CD8-positive, alpha-beta memory T cell (primary cell): ENCODE data around the gene XPO4. TPM values are rescaled to one million over a fixed set of nuclear protein-coding genes. Genes with fewer than 3 reads are reported as not detected.
"Not testable (repeated sequence)": the region's sequence is repeated elsewhere in the genome, so short reads cannot be mapped to it uniquely, and the experiment has no call there.

ENCODE experiments used
- CTCF ChIA-PET: fragments of 350-600 bp; sonication (Branson Sonifier 250); formaldehyde crosslinking; loops from one replicate; lab custom pipeline; 2021; ENCODE audit warnings: antibody characterized with exemption; lab: Charles Lee
- POLR2A ChIA-PET: fragments of 350-600 bp; sonication (Branson Sonifier 250); formaldehyde crosslinking; loops from one replicate; lab custom pipeline; 2021; ENCODE audit warnings: antibody characterized with exemption; lab: Charles Lee
- DNase-seq, 5 donors: peaks; one replicate each; pipeline versions ENCODE4 v3.0.0 to v3.0.0-alpha.2; 2020 to 2022; ENCODE audit warnings: mixed read lengths in 1 of 5
- H3K27ac ChIP-seq: one replicate; pipeline ENCODE4 v1.7.0; 2013; ENCODE audit warnings: low read depth, mild to moderate bottlenecking, low read length, moderate library complexity
- H3K27me3 ChIP-seq: 2 replicates; pipeline ENCODE4 v1.7.0; 2013; ENCODE audit warnings: low read length, mild to moderate bottlenecking; ENCODE audit not compliant: insufficient read depth, poor library complexity, severe bottlenecking
- H3K36me3 ChIP-seq: 2 replicates; pipeline ENCODE4 v1.7.0; 2013; ENCODE audit warnings: mild to moderate bottlenecking, low read length, moderate library complexity; ENCODE audit not compliant: insufficient read depth
- H3K4me1 ChIP-seq: 2 replicates; pipeline ENCODE4 v1.7.0; 2013; ENCODE audit warnings: mild to moderate bottlenecking, low read length, moderate library complexity; ENCODE audit not compliant: insufficient read depth
- H3K4me3 ChIP-seq: 2 replicates; pipeline ENCODE4 v1.7.0; 2013; ENCODE audit warnings: mild to moderate bottlenecking, low read length
- H3K9me3 ChIP-seq: 2 replicates; pipeline ENCODE4 v1.7.0; 2013; ENCODE audit warnings: mild to moderate bottlenecking, low read length
- H3K27ac Mint-ChIP-seq, 8 donors: one replicate each; pipeline ENCODE4 v1.8.0; 2020 to 2021; ENCODE audit warnings: mixed read lengths in 8 of 8, mild to moderate bottlenecking in 6 of 8, inconsistent platforms in 3 of 8, moderate library complexity in 3 of 8
- H3K27me3 Mint-ChIP-seq, 2 donors: one replicate each; pipeline ENCODE4 v1.8.0; 2020 to 2021; ENCODE audit warnings: mixed read lengths in 2 of 2, mild to moderate bottlenecking in 1 of 2, moderate library complexity in 1 of 2
- H3K36me3 Mint-ChIP-seq, 3 donors: one replicate each; pipeline ENCODE4 v1.8.0; 2020 to 2021; ENCODE audit warnings: mixed read lengths in 3 of 3, inconsistent platforms in 1 of 3, mild to moderate bottlenecking in 1 of 3
- H3K4me1 Mint-ChIP-seq, 3 donors: one replicate each; pipeline ENCODE4 v1.8.0; 2020 to 2021; ENCODE audit warnings: mixed read lengths in 3 of 3, inconsistent platforms in 1 of 3, mild to moderate bottlenecking in 1 of 3
- H3K4me3 Mint-ChIP-seq, 7 donors: one replicate each; pipeline ENCODE4 v1.8.0; 2020 to 2021; ENCODE audit warnings: mixed read lengths in 7 of 7, mild to moderate bottlenecking in 6 of 7, moderate library complexity in 4 of 7, inconsistent platforms in 2 of 7
- H3K9me3 Mint-ChIP-seq, 5 donors: one replicate each; pipeline ENCODE4 v1.8.0; 2020 to 2022; ENCODE audit warnings: mixed read lengths in 5 of 5, mild to moderate bottlenecking in 3 of 5, moderate library complexity in 2 of 5, inconsistent platforms in 1 of 5
- polyA plus RNA-seq: library from polyadenylated mRNA; unstranded; fragments of 300-500 nt; fragmentation: Illumina TruSeq; gene quantifications from one replicate; pipeline ENCODE4 v1.2.3, GENCODE V29; 2021
- total RNA-seq, 2 experiments: library from RNA; stranded (reverse); gene quantifications; one replicate each; pipeline ENCODE4 v1.2.3, GENCODE V29; 2021

Gene XPO4
- total and polyA plus RNA-seq, 3 experiments from 2014 or later, result 6.9 to 30.4 (median 30.3) TPM

DNA sequence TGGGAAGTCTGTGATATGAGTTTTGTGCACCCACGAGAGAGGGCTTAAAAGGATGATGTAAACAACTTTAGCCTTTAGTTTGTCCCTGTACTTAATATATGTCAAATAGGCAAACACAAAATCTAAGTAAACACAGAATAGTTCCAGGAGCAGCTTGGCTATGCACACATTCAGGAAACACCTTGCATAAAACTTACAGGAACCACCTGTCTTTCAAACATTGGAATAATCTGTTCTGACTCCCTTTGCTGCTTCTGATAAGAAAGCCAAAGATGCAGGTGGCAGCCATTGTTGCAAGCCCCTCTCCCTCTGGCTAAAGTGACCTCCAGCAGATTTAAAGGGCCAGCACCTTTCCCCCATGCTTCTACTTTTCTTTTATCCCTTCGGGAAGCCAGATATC lies 133.5 kb downstream of the XPO4 start:
- POLR2A ChIA-PET, result no interaction called here
- CTCF ChIA-PET, result interaction anchor here (1.7 kb wide), 1 partner anchor 65 kb away, joined by 6 read pairs; the partner anchor contains the start of gene IL17D
- peaks cover 14 to 43% (median 33%) of the 10 kb centered on the region in 3 donors for H3K36me3 Mint-ChIP-seq

DNA sequence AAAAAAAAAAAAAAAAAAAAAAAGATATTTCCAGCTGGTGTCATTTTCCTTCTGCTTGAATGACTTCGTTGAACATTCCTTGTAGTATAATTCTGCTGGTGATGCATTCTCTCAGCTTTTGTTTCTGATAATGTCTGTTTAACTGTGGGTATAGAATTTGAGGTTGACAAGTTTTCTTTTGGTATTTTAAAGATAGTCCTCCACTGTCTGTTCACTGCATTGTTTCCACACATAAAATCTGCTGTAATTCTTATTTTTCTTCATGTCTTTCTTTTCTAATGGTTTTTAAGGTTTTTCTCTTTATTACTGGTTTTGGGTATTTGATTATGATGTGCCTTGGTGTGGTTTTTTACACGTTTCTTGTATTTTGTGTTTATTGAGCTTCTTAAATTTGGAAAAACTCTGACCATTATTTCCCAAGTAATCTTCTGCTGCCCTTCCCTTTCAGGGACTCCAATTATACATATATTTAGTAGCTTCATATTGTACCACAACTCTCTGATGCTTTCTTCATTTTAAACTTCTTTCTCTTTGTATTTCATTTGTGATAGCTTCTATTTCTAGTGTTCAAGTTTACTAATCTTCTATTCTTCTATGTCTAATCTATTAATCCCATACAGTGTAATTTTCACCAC lies 135.1 kb downstream of the XPO4 start:
- peaks cover 7% of the 10 kb centered on the region for H3K4me1 ChIP-seq
- peaks cover 7 to 29% (median 21%) of the 10 kb centered on the region in 5 donors for H3K9me3 Mint-ChIP-seq
- no peak overlapping the region for H3K27ac Mint-ChIP-seq
- H3K27me3 Mint-ChIP-seq, result no peaks in the 10 kb centered on the region
- peaks cover 14 to 35% (median 33%) of the 10 kb centered on the region in 3 donors for H3K36me3 Mint-ChIP-seq
- no peak for DNase-seq
- no peaks in the 10 kb centered on the region for H3K9me3 ChIP-seq
- CTCF ChIA-PET, result interaction anchor here (1.7 kb wide), 1 partner anchor 64 kb away, joined by 6 read pairs; the partner anchor contains the start of gene IL17D
- POLR2A ChIA-PET, result no interaction called here
- no peaks in the 10 kb centered on the region for H3K27me3 ChIP-seq
- no peak overlapping the region for H3K4me3 Mint-ChIP-seq
- no peak overlapping the region for H3K27ac ChIP-seq
- no peaks in the 10 kb centered on the region for H3K36me3 ChIP-seq
- no peak overlapping the region for H3K4me3 ChIP-seq
- peaks cover 6 to 22% (median 20%) of the 10 kb centered on the region in 3 donors for H3K4me1 Mint-ChIP-seq

More for the DNA sequence above, 133.5 kb downstream of the XPO4 start:
- Histone ChIP-seq H3K27ac (no peak overlapping the region), H3K9me3 (no peaks in the 10 kb centered on the region), H3K36me3 (no peaks in the 10 kb centered on the region), H3K4me1 (peaks cover 14% of the 10 kb centered on the region), H3K4me3 (no peak overlapping the region), H3K27me3 (no peaks in the 10 kb centered on the region)
- Mint-ChIP-seq H3K27ac (peak overlapping the region in 1 of 8 donors; percentile 80), H3K9me3 (peaks cover 7 to 29% (median 21%) of the 10 kb centered on the region in 5 donors), H3K27me3 (no peaks in the 10 kb centered on the region), H3K4me3 (no peak overlapping the region), H3K4me1 (peaks cover 18 to 36% (median 32%) of the 10 kb centered on the region in 3 donors)
- no peak for DNase-seq

DNA sequence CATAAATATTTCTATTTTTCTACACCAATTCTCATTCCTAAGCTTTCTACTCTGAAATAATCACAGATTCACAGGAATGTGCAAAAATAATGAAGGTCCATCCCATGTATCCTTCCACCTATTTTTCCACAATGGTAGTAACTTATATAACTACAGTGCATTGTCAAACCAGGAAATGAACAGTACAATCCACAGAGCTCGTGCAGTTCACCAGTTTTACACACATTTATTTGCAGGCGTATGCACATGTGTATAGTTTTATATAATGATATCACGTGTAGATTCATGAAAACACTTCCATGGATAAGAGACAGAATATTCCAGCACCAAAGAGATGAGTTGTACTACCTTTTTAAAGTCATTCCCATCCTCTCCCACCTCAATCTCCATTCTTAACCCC lies 141.7 kb downstream of the XPO4 start:
- no peak for DNase-seq
- ChIA-PET CTCF (no interaction called here), POLR2A (no interaction called here)
- H3K4me1 Mint-ChIP-seq, result no peaks in the 10 kb centered on the region
- no peak overlapping the region for H3K4me3 ChIP-seq
- no peak overlapping the region for H3K4me3 Mint-ChIP-seq
- H3K27ac ChIP-seq, result no peak overlapping the region
- no peaks in the 10 kb centered on the region for H3K9me3 ChIP-seq
- H3K4me1 ChIP-seq, result no peaks in the 10 kb centered on the region
- H3K36me3 Mint-ChIP-seq, result peaks cover 7 to 36% (median 15%) of the 10 kb centered on the region in 3 donors
- H3K27me3 ChIP-seq, result no peaks in the 10 kb centered on the region
- H3K36me3 ChIP-seq, result no peaks in the 10 kb centered on the region
- H3K27ac Mint-ChIP-seq, result no peak overlapping the region
- peaks cover 0 to 17% (median 6%) of the 10 kb centered on the region in 5 donors for H3K9me3 Mint-ChIP-seq
- no peaks in the 10 kb centered on the region for H3K27me3 Mint-ChIP-seq

DNA sequence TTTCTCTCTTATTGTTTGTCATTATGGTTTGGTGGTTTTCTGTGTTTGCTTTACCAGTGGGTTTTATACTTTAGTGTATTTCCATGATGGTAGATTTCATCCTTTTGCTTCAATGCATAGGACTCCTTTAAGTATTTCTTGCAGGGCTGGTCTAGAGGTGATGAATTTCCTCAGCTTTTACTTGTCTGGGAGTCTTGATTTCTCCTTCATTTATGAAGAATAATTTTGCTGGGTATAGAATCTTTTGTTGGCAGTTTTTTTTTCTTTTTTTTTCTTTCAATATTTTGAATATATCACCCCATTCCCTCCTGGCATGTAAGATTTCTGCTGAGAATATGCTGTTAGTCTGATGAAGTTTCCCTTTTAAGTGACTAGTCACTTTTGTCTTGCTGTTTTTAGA lies 148.5 kb downstream of the XPO4 start:
- peaks cover 0 to 4% of the 10 kb centered on the region in 2 donors for H3K27me3 Mint-ChIP-seq
- DNase-seq, result no peak
- Histone ChIP-seq H3K4me1 (no peaks in the 10 kb centered on the region), H3K9me3 (no peaks in the 10 kb centered on the region), H3K4me3 (no peak overlapping the region), H3K36me3 (no peaks in the 10 kb centered on the region), H3K27ac (no peak overlapping the region), H3K27me3 (no peaks in the 10 kb centered on the region)
- ChIA-PET POLR2A (no interaction called here), CTCF (no interaction called here)
- H3K4me1 Mint-ChIP-seq, result no peaks in the 10 kb centered on the region
- H3K9me3 Mint-ChIP-seq, result peaks cover 34 to 70% (median 52%) of the 10 kb centered on the region in 5 donors
- H3K4me3 Mint-ChIP-seq, result no peak overlapping the region
- no peak overlapping the region for H3K27ac Mint-ChIP-seq
- peaks cover 17 to 77% (median 36%) of the 10 kb centered on the region in 3 donors for H3K36me3 Mint-ChIP-seq

DNA sequence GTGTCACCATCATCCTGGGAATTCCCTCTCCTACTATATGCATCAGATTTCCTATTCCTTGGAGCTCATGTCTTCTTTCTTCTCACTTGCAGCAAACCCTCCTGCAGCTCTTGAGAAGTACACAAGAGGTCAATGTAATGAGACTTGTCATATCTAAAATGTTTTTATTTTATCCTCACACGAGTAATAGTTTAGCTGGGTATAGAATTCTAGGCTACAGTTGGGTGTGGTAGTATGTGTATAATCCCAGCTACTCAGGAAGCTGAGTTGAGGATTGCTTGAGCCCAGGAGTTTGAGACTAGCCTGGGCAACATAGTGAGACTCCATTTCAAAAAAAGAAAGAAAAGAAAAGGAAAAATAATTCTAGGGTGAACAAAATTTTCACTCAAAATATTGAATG lies 153.2 kb downstream of the XPO4 start:
- no peak for DNase-seq

GRCh38 chr13:20743830-20744404 lies 158.6 kb downstream of the XPO4 start:
- H3K27ac Mint-ChIP-seq, POLR2A ChIA-PET, H3K27ac ChIP-seq, H3K4me1 ChIP-seq, CTCF ChIA-PET, H3K4me3 Mint-ChIP-seq, H3K4me1 Mint-ChIP-seq, H3K27me3 ChIP-seq, DNase-seq, H3K9me3 ChIP-seq, H3K4me3 ChIP-seq, H3K36me3 ChIP-seq, H3K27me3 Mint-ChIP-seq: not testable (repeated sequence)
- H3K36me3 Mint-ChIP-seq, result peaks cover 4 to 36% (median 6%) of the 10 kb centered on the region in 3 donors
- peaks cover 14 to 29% (median 18%) of the 10 kb centered on the region in 5 donors for H3K9me3 Mint-ChIP-seq

More for the DNA sequence above, 153.2 kb downstream of the XPO4 start:
- peaks cover 0 to 2% of the 10 kb centered on the region in 2 donors for H3K27me3 Mint-ChIP-seq
- ChIA-PET POLR2A (no interaction called here), CTCF (no interaction called here)
- Histone ChIP-seq H3K4me3 (no peak overlapping the region), H3K9me3 (no peaks in the 10 kb centered on the region), H3K27ac (no peak overlapping the region), H3K4me1 (no peaks in the 10 kb centered on the region), H3K27me3 (no peaks in the 10 kb centered on the region), H3K36me3 (no peaks in the 10 kb centered on the region)
- peaks cover 45 to 77% (median 55%) of the 10 kb centered on the region in 5 donors for H3K9me3 Mint-ChIP-seq
- H3K4me1 Mint-ChIP-seq, result no peaks in the 10 kb centered on the region
- H3K4me3 Mint-ChIP-seq, result no peak overlapping the region
- H3K27ac Mint-ChIP-seq, result no peak overlapping the region
- peaks cover 8 to 62% (median 19%) of the 10 kb centered on the region in 3 donors for H3K36me3 Mint-ChIP-seq

GRCh38 chr13:20740021-20740420 lies 162.5 kb downstream of the XPO4 start:
- no peaks in the 10 kb centered on the region for H3K4me1 Mint-ChIP-seq
- Histone ChIP-seq H3K27ac (no peak overlapping the region), H3K9me3 (no peaks in the 10 kb centered on the region), H3K36me3 (no peaks in the 10 kb centered on the region), H3K4me3 (no peak overlapping the region), H3K27me3 (no peaks in the 10 kb centered on the region), H3K4me1 (no peaks in the 10 kb centered on the region)
- H3K27ac Mint-ChIP-seq, result no peak overlapping the region
- H3K9me3 Mint-ChIP-seq, result peaks cover 0 to 12% (median 4%) of the 10 kb centered on the region in 5 donors
- H3K4me3 Mint-ChIP-seq, result no peak overlapping the region
- no peaks in the 10 kb centered on the region for H3K27me3 Mint-ChIP-seq
- no peak for DNase-seq
- H3K36me3 Mint-ChIP-seq, result peaks cover 3 to 22% (median 7%) of the 10 kb centered on the region in 3 donors
- ChIA-PET CTCF (no interaction called here), POLR2A (interaction anchor here (0.5 kb wide), 1 partner anchor 36 kb away, joined by 3 read pairs; no protein-coding TSS in a partner anchor)

DNA sequence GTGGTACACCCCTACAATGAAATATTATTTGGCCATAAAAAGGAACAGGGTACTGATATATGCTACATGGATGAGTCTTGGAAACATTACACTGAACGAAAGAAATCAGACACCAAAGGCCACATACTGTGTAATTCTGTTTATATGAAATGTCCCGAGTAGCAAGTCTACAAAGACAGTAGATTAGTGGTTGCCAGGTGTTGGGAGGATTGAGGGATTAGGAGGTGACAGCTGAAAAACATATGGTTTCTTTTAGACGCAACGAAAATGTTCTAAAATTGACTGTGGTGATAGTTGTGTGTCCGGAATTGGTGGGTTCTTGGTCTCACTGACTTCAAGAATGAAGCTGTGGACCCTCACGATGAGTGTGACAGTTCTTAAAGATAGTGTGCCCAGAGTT lies 163.9 kb downstream of the XPO4 start:
- Histone ChIP-seq H3K27ac (no peak overlapping the region), H3K9me3 (no peaks in the 10 kb centered on the region), H3K4me1 (no peaks in the 10 kb centered on the region), H3K27me3 (no peaks in the 10 kb centered on the region), H3K36me3 (no peaks in the 10 kb centered on the region), H3K4me3 (no peak overlapping the region)
- peaks cover 3 to 18% (median 10%) of the 10 kb centered on the region in 3 donors for H3K36me3 Mint-ChIP-seq
- CTCF ChIA-PET, result no interaction called here
- no peaks in the 10 kb centered on the region for H3K4me1 Mint-ChIP-seq
- peaks cover 0 to 8% (median 0%) of the 10 kb centered on the region in 5 donors for H3K9me3 Mint-ChIP-seq
- no peak for DNase-seq
- H3K4me3 Mint-ChIP-seq, result no peak overlapping the region
- H3K27me3 Mint-ChIP-seq, result no peaks in the 10 kb centered on the region
- H3K27ac Mint-ChIP-seq, result no peak overlapping the region
- POLR2A ChIA-PET, result no interaction called here
